IMR-90 (cell line): ENCODE data around the gene ZNRF3. TPM values are rescaled to one million over a fixed set of nuclear protein-coding genes. Genes with fewer than 3 reads are reported as not detected.

ENCODE experiments used
- ATAC-seq: fragments of 200-7000 bp; cut with Tn5 transposase; 2 replicates; pipeline ENCODE4 v1.9.1; 2020; ENCODE audit warnings: low read depth, mild to moderate bottlenecking, moderate library complexity
- Bru-seq: library from RNA; stranded (reverse); fragments of 400-500 nt; gene quantifications from one replicate; lab custom pipeline; 2021; lab: Mats Ljungman, UMichigan
- BruChase-seq, 2 experiments: library from RNA; stranded (reverse); fragments of 400-500 nt; gene quantifications; one replicate each; lab custom pipeline; 2021; lab: Mats Ljungman, UMichigan
- BruUV-seq: library from RNA; stranded (reverse); fragments of 400-500 nt; replicated peaks from 2 replicates; lab custom pipeline; 2021; lab: Mats Ljungman, UMichigan
- CTCF ChIA-PET: fragments of 300-600 bp; formaldehyde crosslinking; extraction: SDS; loops from one replicate; lab custom pipeline; 2021; ENCODE audit warnings: antibody characterized with exemption; lab: Yijun Ruan, JAX
- POLR2A ChIA-PET: fragments of 300-600 bp; sonication (Branson Sonifier 250); formaldehyde crosslinking; loops from one replicate; lab custom pipeline; 2022; ENCODE audit warnings: antibody characterized with exemption; ENCODE audit not compliant: unreplicated experiment; lab: Charles Lee
- DNase-seq: peaks from one replicate; pipeline ENCODE4 v3.0.0; 2013
- H2AFZ ChIP-seq: replicated peaks from 2 replicates; pipeline ENCODE3; 2013; ENCODE audit warnings: low read length, mild to moderate bottlenecking; ENCODE audit not compliant: poor library complexity
- H2AK5ac ChIP-seq: 2 replicates; pipeline ENCODE4 v1.6.1; 2013; ENCODE audit warnings: low read depth, low read length, inconsistent platforms
- H2AK9ac ChIP-seq: replicated peaks from 2 replicates; pipeline ENCODE3; 2013; ENCODE audit warnings: mild to moderate bottlenecking, low read depth, low read length, moderate library complexity; ENCODE audit not compliant: poor library complexity
- H2BK120ac ChIP-seq: 2 replicates; pipeline ENCODE4 v1.6.1; 2013; ENCODE audit warnings: low read depth, low read length, inconsistent platforms
- H2BK15ac ChIP-seq: 3 replicates; pipeline ENCODE4 v1.6.1; 2013; ENCODE audit warnings: low read depth, low read length, inconsistent platforms
- H2BK20ac ChIP-seq: 2 replicates; pipeline ENCODE4 v1.6.1; 2013; ENCODE audit warnings: low read depth, mild to moderate bottlenecking, inconsistent platforms, low read length, moderate library complexity
- H2BK5ac ChIP-seq: 2 replicates; pipeline ENCODE4 v1.6.1; 2013; ENCODE audit warnings: mild to moderate bottlenecking, low read depth, low read length, inconsistent platforms; ENCODE audit not compliant: poor library complexity, severe bottlenecking
- H3K14ac ChIP-seq: replicated peaks from 2 replicates; pipeline ENCODE4 v1.6.1; 2013; ENCODE audit warnings: low read depth, low read length, inconsistent platforms
- H3K18ac ChIP-seq: 2 replicates; pipeline ENCODE4 v1.6.1; 2013; ENCODE audit warnings: low read depth, low read length, control low read depth
- H3K23ac ChIP-seq: 2 replicates; pipeline ENCODE4 v1.6.1; 2013; ENCODE audit warnings: low read depth, low read length, inconsistent platforms
- H3K27ac ChIP-seq: 2 replicates; pipeline ENCODE4 v1.5.1; 2013; ENCODE audit warnings: mild to moderate bottlenecking, control low read depth, low read length; ENCODE audit not compliant: insufficient read depth
- H3K27me3 ChIP-seq: 2 replicates; pipeline ENCODE4 v1.6.1; 2013; ENCODE audit warnings: low read length; ENCODE audit not compliant: control insufficient read depth, insufficient read depth
- H3K36me3 ChIP-seq: 2 replicates; pipeline ENCODE4 v1.6.1; 2013; ENCODE audit warnings: low read length, mixed read lengths; ENCODE audit not compliant: control insufficient read depth, insufficient read depth
- H3K4ac ChIP-seq: 2 replicates; pipeline ENCODE4 v1.6.1; 2013; ENCODE audit warnings: low read depth, low read length, inconsistent platforms
- H3K4me1 ChIP-seq: 2 replicates; pipeline ENCODE4 v1.6.1; 2013; ENCODE audit warnings: low read length, mixed read lengths; ENCODE audit not compliant: control insufficient read depth, insufficient read depth
- H3K4me2 ChIP-seq: 2 replicates; pipeline ENCODE4 v1.6.1; 2013; ENCODE audit warnings: low read depth, mild to moderate bottlenecking, control low read depth, low read length, moderate library complexity
- H3K4me3 ChIP-seq: 2 replicates; pipeline ENCODE4 v1.5.1; 2013; ENCODE audit warnings: low read depth, mild to moderate bottlenecking, control low read depth, low read length, moderate library complexity; ENCODE audit not compliant: insufficient read depth
- H3K56ac ChIP-seq: 2 replicates; pipeline ENCODE4 v1.6.1; 2013; ENCODE audit warnings: low read length, inconsistent platforms; ENCODE audit not compliant: insufficient read depth; ENCODE audit errors: extremely low read depth
- H3K79me1 ChIP-seq, 2 experiments: 2 replicates each; pipeline ENCODE4 v1.6.1; 2013; ENCODE audit warnings: low read length in 2 of 2, inconsistent platforms in 1 of 2, low read depth in 1 of 2
- H3K9ac ChIP-seq: 2 replicates; pipeline ENCODE4 v1.6.1; 2013; ENCODE audit warnings: low read depth, low read length, control low read depth
- H3K9me1 ChIP-seq: 2 replicates; pipeline ENCODE4 v1.6.1; 2013; ENCODE audit warnings: low read length, inconsistent platforms; ENCODE audit not compliant: insufficient read depth
- H3K9me3 ChIP-seq: 2 replicates; pipeline ENCODE4 v1.6.1; 2013; ENCODE audit warnings: low read length; ENCODE audit not compliant: control insufficient read depth, insufficient read depth
- H4K20me1 ChIP-seq: 2 replicates; pipeline ENCODE4 v1.6.1; 2013; ENCODE audit warnings: low read length, inconsistent platforms; ENCODE audit not compliant: insufficient read depth
- H4K5ac ChIP-seq: 2 replicates; pipeline ENCODE4 v1.6.1; 2013; ENCODE audit warnings: mild to moderate bottlenecking, low read depth, low read length, control low read depth
- H4K8ac ChIP-seq, 2 experiments: 2 replicates each; pipeline ENCODE4 v1.6.1; 2013; ENCODE audit warnings: low read depth in 2 of 2, low read length in 2 of 2, control low read depth in 1 of 2, inconsistent platforms in 1 of 2
- H4K91ac ChIP-seq: 2 replicates; pipeline ENCODE4 v1.6.1; 2013; ENCODE audit warnings: low read depth, low read length, inconsistent platforms; ENCODE audit not compliant: insufficient read depth
- BHLHE40 ChIP-seq: fragments of 150-350 bp; IDR thresholded peaks from 2 replicates; pipeline ENCODE4 v1.6.1; 2016; ENCODE audit warnings: mild to moderate bottlenecking, low read depth, low read length
- CEBPB ChIP-seq: IDR thresholded peaks from 2 replicates; pipeline ENCODE4 v1.6.1; 2012; ENCODE audit warnings: low read depth, low read length, improper control_type of control experiment
- MAZ ChIP-seq: IDR thresholded peaks from 2 replicates; pipeline ENCODE4 v1.6.1; 2012; ENCODE audit warnings: low read depth, mild to moderate bottlenecking, low read length, improper control_type of control experiment, moderate library complexity, borderline replicate concordance
- MXI1 ChIP-seq: IDR thresholded peaks from 2 replicates; pipeline ENCODE4 v1.6.1; 2012; ENCODE audit warnings: low read depth, mild to moderate bottlenecking, low read length, moderate library complexity, borderline replicate concordance
- NFE2L2 ChIP-seq: fragments of 150-350 bp; IDR thresholded peaks from 2 replicates; pipeline ENCODE4 v1.6.1; 2016; ENCODE audit warnings: low read depth, mild to moderate bottlenecking, low read length
- POLR2A ChIP-seq: IDR thresholded peaks from 2 replicates; pipeline ENCODE4 v1.6.1; 2012; ENCODE audit warnings: mild to moderate bottlenecking, low read depth, low read length
- RCOR1 ChIP-seq: IDR thresholded peaks from 2 replicates; pipeline ENCODE4 v1.6.1; 2012; ENCODE audit warnings: mild to moderate bottlenecking, low read length, improper control_type of control experiment; ENCODE audit not compliant: insufficient replicate concordance
- WGBS, 2 experiments: methylation state at CpG; one replicate each; pipeline versions ENCODE4 v1.1.5 to v1.1.7; 2013; ENCODE audit warnings: missing lambda C conversion rate in 2 of 2; ENCODE audit not compliant: insufficient read length in 1 of 2; ENCODE audit errors: extremely low coverage in 2 of 2; 5-methylcytosine and 5-hydroxymethylcytosine counted together
- dilution Hi-C: fragments of 300-500 bp; cut with HindIII; formaldehyde crosslinking; loops from one replicate; pipeline ENCODE4 v1.14.3; 2018; ENCODE audit warnings: low sequenced_read_pairs; ENCODE audit not compliant: unreplicated experiment
- in situ Hi-C: fragments of 300-500 bp; cut with MboI; formaldehyde crosslinking; loops from 3 replicates; pipeline ENCODE4 v1.14.3; 2019; ENCODE audit warnings: low sequenced_read_pairs, inconsistent platforms, mixed read lengths
- intact Hi-C: fragments of 100-400 bp; cut with micrococcal nuclease; formaldehyde crosslinking; loops from 2 replicates; pipeline ENCODE4 v1.10.0; 2022
- long read RNA-seq: library from polyadenylated mRNA; unstranded; transcript quantifications from one replicate; pipeline ENCODE4 v2.0.0, GENCODE V29; 2021; ENCODE audit not compliant: unreplicated experiment
- polyA plus RNA-seq, 3 experiments: library from polyadenylated mRNA; depleted of rRNA; stranded (reverse); fragments of >200 nt; gene quantifications; 2 replicates each; pipeline ENCODE4 v1.2.3, GENCODE V29; 2012; ENCODE audit warnings: low replicate concordance in 1 of 3
- total RNA-seq: library from RNA; depleted of rRNA; stranded (reverse); fragments of >200 nt; gene quantifications from 2 replicates; pipeline ENCODE4 v1.2.3, GENCODE V29; 2012; rRNA removed
- TF ChIP-seq, protein P1 (sequence below): fragments of 150-350 bp; IDR thresholded peaks from 2 replicates; pipeline ENCODE4 v1.6.1; 2017; ENCODE audit warnings: mild to moderate bottlenecking, antibody characterized with exemption, low read length, low read depth

The ZNRF3 gene
- total RNA-seq, result 1.4 TPM in 2 replicates
- 2.4 and 3.3 TPM in 2 replicates for polyA plus RNA-seq (2012; rRNA removed)
- polyA plus RNA-seq (2012; cell fraction: cytosol; rRNA removed), result 1.4 and 3.5 TPM in 2 replicates
- 2.1 and 5.4 TPM in 2 replicates for polyA plus RNA-seq (2012; cell fraction: nucleus; rRNA removed; ENCODE audit: low replicate concordance)
- Bru-seq, nascent RNA, result percentile 65 among the genes with signal in this experiment
- percentile 67 among the genes with signal in this experiment for BruChase-seq, experiment 1, labeled RNA remaining after a 6-hour chase
- percentile 64 among the genes with signal in this experiment for BruChase-seq, experiment 2, labeled RNA remaining after a 2-hour chase
- long read RNA-seq, full-length matches to known transcripts, result 3 of 13 reads
- long read RNA-seq, partial matches to known transcripts, result 8 of 13 reads
- long read RNA-seq, other reads (novel, unspliced or antisense), result 2 of 13 reads

DNA sequence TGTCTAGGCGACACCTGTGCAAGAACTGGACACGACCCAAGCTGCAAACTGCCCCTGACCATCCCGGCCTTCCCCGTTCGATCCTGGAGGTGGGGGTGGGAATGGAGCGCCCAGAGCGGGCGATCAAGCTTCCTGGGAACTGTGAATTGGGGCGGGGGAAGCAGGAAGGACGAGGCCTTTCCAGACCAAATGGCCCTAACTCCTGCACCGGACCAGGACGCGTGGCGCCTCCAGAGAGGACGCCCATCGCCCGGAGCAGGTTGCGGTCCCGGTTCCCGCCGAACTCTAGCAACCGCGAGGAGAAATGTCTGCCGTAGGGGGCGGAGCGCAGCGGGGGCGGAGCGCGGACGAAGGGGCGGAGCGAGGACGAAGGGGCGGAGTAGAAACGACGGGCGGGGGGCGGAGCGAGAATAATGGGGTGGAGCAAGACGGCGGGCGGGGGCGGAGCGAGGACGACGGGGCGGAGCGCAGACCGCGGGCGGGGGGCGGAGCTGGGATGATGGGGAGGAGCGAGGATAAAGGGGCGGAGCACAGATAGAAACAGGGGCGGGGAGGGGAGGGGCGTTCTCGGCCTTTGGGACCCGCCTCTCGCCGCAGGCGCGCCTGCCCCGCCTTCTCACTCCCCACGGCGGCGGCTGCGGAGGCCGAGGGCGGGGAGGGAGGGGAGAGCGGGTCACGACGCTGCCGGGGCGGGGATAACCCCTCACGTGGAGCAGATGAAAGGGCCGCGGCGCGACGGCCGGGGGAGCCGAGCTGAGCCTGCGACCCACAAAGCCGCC is at the start of gene ZNRF3:
Gene ZNRF3 (plus strand): TSS at position 695 of the 779 bp plus-strand sequence. CDS start 195 bp downstream, outside the sequence.
- peak; percentile 91 for DNase-seq
- Histone ChIP-seq H3K36me3 (no peaks in the 10 kb centered on the region), H3K4me3 (peak within 1 kb of the TSS; percentile 92), H4K20me1 (peaks cover 13% of the 10 kb centered on the region), H3K14ac (no peak within 1 kb of the TSS; the same call in 1 of the 2 replicates), H4K91ac (peak within 1 kb of the TSS; percentile 48), H3K27me3 (no peaks in the 10 kb centered on the region), H3K79me1 (peaks cover 9 to 16% of the 10 kb centered on the region in 2 experiments; a peak in 3 of 4 replicates), H3K23ac (peak within 1 kb of the TSS; percentile 86; the same call in 1 of the 2 replicates), H3K9ac (peak within 1 kb of the TSS; percentile 71), H3K18ac (no peak within 1 kb of the TSS), H2AK9ac (peak within 1 kb of the TSS; percentile 86), H2BK120ac (no peak within 1 kb of the TSS; the same call in 1 of the 2 replicates), H4K8ac (peak within 1 kb of the TSS; percentile 19 to 82; a peak in 3 of 4 replicates), H3K4ac (peak within 1 kb of the TSS; percentile 46; the same call in 1 of the 2 replicates), H2AFZ (peak within 1 kb of the TSS; percentile 99), H3K4me2 (peak within 1 kb of the TSS; percentile 98), H3K9me1 (peaks cover 6% of the 10 kb centered on the region), H2BK15ac (no peak within 1 kb of the TSS), H3K4me1 (peaks cover 16% of the 10 kb centered on the region), H3K56ac (no peak within 1 kb of the TSS), H2BK20ac (no peak within 1 kb of the TSS), H3K9me3 (no peaks in the 10 kb centered on the region), H2AK5ac (peak within 1 kb of the TSS; percentile 21; the same call in 1 of the 2 replicates), H2BK5ac (peak within 1 kb of the TSS; percentile 47), H3K27ac (peak within 1 kb of the TSS; percentile 63; the same call in 1 of the 2 replicates), H4K5ac (no peak within 1 kb of the TSS)
- dilution Hi-C loops, result no loop called here
- ChIA-PET POLR2A (no interaction called here), CTCF (interaction anchor here (0.5 to 1.0 kb wide), 3 partner anchors 24 to 313 kb away, joined by 4 to 5 read pairs (median 4); no protein-coding TSS in a partner anchor)
- peak; percentile 97 for ATAC-seq
- intact Hi-C loops, result loop anchor here (1.0 kb wide), 1 partner anchor 157 kb away; no protein-coding TSS in a partner anchor
- BruUV-seq, result no TSS peak
- 0% methylated on average over 23 of the region's 85 CpGs; no CpG with 5 or more reads in 1 of the 2 experiments for WGBS, 2 experiments
- no peak for TF ChIP-seq NFE2L2
- peak; percentile 75; the same call in 1 of the 2 replicates for TF ChIP-seq MAZ
- no peak for TF ChIP-seq CEBPB
- TF ChIP-seq RCOR1, result peak; percentile 43
- TF ChIP-seq BHLHE40, result peak; percentile 65
- TF ChIP-seq MXI1, result 0 out of 2 replicates have a peak, but pooled peaks have one; percentile 32
- TF ChIP-seq, protein P1, sequence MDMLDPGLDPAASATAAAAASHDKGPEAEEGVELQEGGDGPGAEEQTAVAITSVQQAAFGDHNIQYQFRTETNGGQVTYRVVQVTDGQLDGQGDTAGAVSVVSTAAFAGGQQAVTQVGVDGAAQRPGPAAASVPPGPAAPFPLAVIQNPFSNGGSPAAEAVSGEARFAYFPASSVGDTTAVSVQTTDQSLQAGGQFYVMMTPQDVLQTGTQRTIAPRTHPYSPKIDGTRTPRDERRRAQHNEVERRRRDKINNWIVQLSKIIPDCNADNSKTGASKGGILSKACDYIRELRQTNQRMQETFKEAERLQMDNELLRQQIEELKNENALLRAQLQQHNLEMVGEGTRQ, result peak; percentile 80
- 0 out of 2 replicates have a peak, but pooled peaks have one; percentile 41 for TF ChIP-seq POLR2A
- in situ Hi-C loops, result no loop called here
